Measurements from ENCODE around the gene SSC5D.

Gene SSC5D

DNA sequence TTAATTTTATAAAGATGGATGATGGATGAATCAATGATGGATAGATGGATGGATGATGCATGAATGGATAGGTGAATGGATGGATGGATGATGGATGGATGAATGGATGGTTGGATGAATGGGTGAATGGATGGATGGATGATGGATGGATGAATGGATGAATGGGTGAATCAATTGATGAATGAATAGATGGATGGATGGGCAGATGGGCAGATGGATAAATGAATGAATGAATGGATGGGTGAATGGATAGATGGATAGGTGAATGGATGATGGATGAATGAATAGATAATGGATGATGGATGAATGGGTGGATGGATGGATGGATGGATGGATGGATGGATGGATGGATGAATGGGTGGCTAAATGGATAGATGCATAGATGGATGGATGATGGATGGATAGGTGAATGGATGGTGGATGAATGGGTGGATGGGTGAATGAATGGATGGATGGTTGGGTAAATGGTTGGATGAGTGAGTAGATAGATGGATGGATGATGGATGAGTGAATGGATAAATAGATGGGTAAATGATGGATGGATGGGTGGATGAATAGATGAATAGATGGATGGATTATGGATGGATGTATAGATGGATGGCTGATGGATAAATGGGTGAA lies 79.6 kb downstream of the SSC5D start:
- DNase-seq: no peak
